ENCODE data around the gene PMF1. TPM values are rescaled to one million over a fixed set of nuclear protein-coding genes. Genes with fewer than 3 reads are reported as not detected.

PMF1 gene
- total RNA-seq, 2 donors from 2014 or later = 64.6 to 125 TPM

DNA sequence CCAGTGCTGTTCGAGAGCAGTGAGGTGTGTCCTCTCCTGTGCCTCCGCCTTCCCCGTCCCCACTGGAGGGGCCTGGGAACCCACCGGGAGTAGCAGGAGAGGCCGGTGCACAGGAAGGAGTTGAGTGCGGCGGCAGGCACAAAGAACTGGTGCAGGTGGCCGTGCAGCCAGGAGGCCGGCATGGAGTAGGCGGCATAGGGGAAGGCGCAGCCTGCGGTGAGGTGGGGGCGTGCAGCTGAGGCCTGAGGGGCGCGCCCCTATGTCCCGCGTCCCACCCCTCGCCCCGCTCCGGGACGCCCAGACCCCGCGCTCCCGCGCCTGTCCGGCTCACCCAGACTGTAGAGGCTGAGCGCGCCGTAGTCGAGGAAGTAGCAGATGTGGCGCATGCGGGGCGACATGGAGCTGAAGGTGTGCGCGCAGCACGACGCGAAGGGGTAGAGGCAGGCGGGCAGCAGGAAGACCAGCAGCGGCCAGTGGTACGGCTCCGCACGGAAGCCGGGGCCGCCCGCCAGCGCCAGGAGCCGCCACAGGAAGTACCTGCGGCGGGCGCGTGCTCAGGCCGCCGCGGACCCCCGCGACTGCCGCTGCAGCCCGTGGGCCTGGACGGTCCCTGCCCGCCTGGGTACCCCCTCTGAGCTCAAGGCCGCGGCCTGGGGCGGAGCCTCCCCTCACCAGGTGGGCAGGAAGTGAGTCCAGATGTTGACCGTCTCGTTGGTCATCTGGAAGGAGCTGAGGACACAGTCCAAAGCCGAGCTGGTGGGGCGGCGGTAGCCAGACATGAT is 32.8 kb downstream of the PMF1 start:
- intact Hi-C loops (cut with DNase I) = no loop called here
- 10% methylated on average over 53 of the region's 69 CpGs for WGBS

DNA sequence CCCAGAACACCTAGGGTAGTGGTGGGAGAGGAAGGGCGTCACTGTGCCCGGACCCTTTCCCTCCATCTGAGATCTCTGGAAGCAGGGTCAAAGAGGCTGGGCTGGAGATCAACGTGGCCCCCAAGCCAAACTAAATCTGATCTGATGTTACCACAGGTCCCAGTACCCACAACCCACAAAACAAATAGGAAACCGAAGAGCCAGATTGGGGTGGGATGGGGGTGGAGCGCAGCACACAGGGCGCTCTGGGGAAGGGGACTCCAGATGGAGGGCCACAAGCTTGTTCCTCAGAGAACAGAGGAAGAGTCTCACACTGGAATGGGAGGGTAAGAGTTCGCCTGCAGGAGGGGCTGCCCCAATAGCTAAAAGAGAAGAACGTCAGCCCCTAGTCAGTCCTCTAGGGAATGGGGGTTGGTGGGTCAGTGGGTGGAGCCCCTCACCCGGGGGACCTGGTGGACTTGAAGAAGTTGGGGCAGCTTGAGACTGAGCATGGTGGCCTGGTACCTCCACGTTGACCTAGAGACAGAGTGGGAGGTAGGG is 33.5 kb downstream of the PMF1 start:
- H3K27ac ChIP-seq = no peak overlapping the region
- peaks cover 9 to 12% of the 10 kb centered on the region in 2 donors for H3K36me3 ChIP-seq
- intact Hi-C loops (cut with DNase I) = no loop called here
- WGBS = 76% methylated on average over 10 of the region's 10 CpGs
- no peak overlapping the region for H3K4me3 ChIP-seq
- no peaks in the 10 kb centered on the region for H3K4me1 ChIP-seq (replicated peaks)
- no peak for TF ChIP-seq POLR2A (IDR thresholded peaks at IDR 0.05)
- TF ChIP-seq, protein P1, sequence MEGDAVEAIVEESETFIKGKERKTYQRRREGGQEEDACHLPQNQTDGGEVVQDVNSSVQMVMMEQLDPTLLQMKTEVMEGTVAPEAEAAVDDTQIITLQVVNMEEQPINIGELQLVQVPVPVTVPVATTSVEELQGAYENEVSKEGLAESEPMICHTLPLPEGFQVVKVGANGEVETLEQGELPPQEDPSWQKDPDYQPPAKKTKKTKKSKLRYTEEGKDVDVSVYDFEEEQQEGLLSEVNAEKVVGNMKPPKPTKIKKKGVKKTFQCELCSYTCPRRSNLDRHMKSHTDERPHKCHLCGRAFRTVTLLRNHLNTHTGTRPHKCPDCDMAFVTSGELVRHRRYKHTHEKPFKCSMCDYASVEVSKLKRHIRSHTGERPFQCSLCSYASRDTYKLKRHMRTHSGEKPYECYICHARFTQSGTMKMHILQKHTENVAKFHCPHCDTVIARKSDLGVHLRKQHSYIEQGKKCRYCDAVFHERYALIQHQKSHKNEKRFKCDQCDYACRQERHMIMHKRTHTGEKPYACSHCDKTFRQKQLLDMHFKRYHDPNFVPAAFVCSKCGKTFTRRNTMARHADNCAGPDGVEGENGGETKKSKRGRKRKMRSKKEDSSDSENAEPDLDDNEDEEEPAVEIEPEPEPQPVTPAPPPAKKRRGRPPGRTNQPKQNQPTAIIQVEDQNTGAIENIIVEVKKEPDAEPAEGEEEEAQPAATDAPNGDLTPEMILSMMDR (IDR thresholded peaks at IDR 0.05) = no peak
- TF ChIP-seq POLR2AphosphoS5 (IDR thresholded peaks at IDR 0.05) = no peak
- no peaks in the 10 kb centered on the region for H3K27me3 ChIP-seq (replicated peaks; ENCODE audit: insufficient read depth)
- no peak for DNase-seq (ENCODE audit: low spot score)
- no peaks in the 10 kb centered on the region for H3K9me3 ChIP-seq

More for the DNA sequence above, 32.8 kb downstream of the PMF1 start:
- Histone ChIP-seq H3K27ac (no peak overlapping the region), H3K4me1 (replicated peaks) (no peaks in the 10 kb centered on the region), H3K27me3 (replicated peaks; ENCODE audit: insufficient read depth) (no peaks in the 10 kb centered on the region), H3K4me3 (peak overlapping the region; percentile 5 to 18), H3K9me3 (no peaks in the 10 kb centered on the region), H3K36me3 (peaks cover 4 to 5% of the 10 kb centered on the region in 2 donors)
- DNase-seq (ENCODE audit: low spot score) = no peak
- TF ChIP-seq, protein P1 (IDR thresholded peaks at IDR 0.05) = no peak
- no peak for TF ChIP-seq POLR2A (IDR thresholded peaks at IDR 0.05)
- no peak for TF ChIP-seq POLR2AphosphoS5 (IDR thresholded peaks at IDR 0.05)

GRCh38 chr1:156246781-156247459 is 34.1 kb downstream of the PMF1 start:
- no peaks in the 10 kb centered on the region for H3K27me3 ChIP-seq (replicated peaks; ENCODE audit: insufficient read depth)
- WGBS = 43% methylated on average over 14 of the region's 16 CpGs
- no peak overlapping the region for H3K4me3 ChIP-seq
- H3K4me1 ChIP-seq (replicated peaks) = no peaks in the 10 kb centered on the region
- TF ChIP-seq POLR2AphosphoS5 (IDR thresholded peaks at IDR 0.05) (no peak), POLR2A (IDR thresholded peaks at IDR 0.05) (no peak)
- TF ChIP-seq, protein P1 (IDR thresholded peaks at IDR 0.05) = no peak
- H3K36me3 ChIP-seq = peaks cover 13 to 17% of the 10 kb centered on the region in 2 donors
- no peaks in the 10 kb centered on the region for H3K9me3 ChIP-seq
- no peak for DNase-seq (ENCODE audit: low spot score)
- no peak overlapping the region for H3K27ac ChIP-seq
- intact Hi-C loops (cut with DNase I) = no loop called here

DNA sequence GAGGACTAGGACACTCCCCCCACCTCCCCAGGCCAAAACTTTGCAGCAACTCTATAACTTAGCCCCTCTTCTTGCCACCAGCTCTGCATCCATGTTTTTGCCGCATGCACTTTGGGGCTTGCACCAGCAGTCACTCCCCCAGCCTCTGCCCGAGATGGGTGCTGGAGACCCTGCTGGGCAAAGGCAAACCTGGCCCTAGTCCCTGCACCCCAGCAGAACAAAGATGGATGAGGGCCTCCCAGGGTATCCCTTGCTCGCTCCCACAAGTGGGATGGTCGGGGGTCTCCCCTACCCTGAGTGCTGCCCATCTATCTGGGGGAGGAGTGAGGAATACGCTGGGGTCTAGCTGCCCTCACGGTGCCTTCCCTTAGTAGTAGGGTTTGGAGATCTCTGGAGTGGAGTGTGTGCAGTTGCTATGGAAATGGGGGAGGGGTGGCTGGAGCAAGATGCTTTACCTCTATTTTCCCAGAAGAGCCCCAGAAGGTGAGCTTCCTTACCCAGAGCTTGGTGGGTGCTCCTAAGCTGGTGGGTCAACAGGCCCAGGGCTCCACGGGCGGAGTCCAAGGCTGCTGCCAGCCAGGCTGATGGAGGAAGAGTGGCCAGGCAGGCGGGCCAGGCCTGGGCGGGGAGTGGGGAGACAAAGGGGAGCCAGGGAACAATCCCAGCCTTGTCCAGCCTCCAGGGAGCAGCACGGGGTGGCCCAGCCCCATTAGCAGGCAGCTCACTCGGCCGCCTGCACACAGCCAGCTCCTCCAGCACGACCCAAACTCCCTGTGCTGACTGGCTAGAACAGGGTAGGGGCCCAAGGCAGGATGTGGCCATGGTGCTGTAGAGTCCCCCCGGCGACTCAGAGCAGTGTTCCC is 34.9 kb downstream of the PMF1 start, which contains the start of gene PAQR6:
Gene PAQR6, minus strand, starts transcription at position 597 of the 863 bp plus-strand sequence. CDS start 1,325 bp downstream, outside the sequence.
- intact Hi-C loops (cut with DNase I) = no loop called here
- 40% methylated on average over 16 of the region's 16 CpGs for WGBS
- Histone ChIP-seq H3K4me1 (replicated peaks) (no peaks in the 10 kb centered on the region), H3K36me3 (peaks cover 18 to 21% of the 10 kb centered on the region in 2 donors), H3K4me3 (no peak within 1 kb of the TSS), H3K9me3 (no peaks in the 10 kb centered on the region), H3K27me3 (replicated peaks; ENCODE audit: insufficient read depth) (no peaks in the 10 kb centered on the region), H3K27ac (no peak within 1 kb of the TSS)
- no peak for DNase-seq (ENCODE audit: low spot score)
- TF ChIP-seq POLR2AphosphoS5 (IDR thresholded peaks at IDR 0.05) = no peak
- TF ChIP-seq, protein P1 (IDR thresholded peaks at IDR 0.05) = no peak
- TF ChIP-seq POLR2A (IDR thresholded peaks at IDR 0.05) = no peak

Measured in prostate gland (tissue), 2 donors.